Medulla oblongata (tissue), 1 donor: ENCODE data around the gene PDHX.
"Not testable (repeated sequence)": the region's sequence is repeated elsewhere in the genome, so short reads cannot be mapped to it uniquely, and the experiment has no call there.

Experiments used
- DNase-seq: peaks from one replicate; pipeline ENCODE4 v3.0.0-alpha.2; 2015; ENCODE audit errors: extremely low spot score

Gene PDHX

GRCh38 chr11:35015621-35016387 is 99.4 kb downstream of the PDHX start:
- no peak for DNase-seq

- DNase-seq = no peak
Measured at GRCh38 chr11:35016916-35017315, 100.5 kb downstream of the PDHX start.

DNA sequence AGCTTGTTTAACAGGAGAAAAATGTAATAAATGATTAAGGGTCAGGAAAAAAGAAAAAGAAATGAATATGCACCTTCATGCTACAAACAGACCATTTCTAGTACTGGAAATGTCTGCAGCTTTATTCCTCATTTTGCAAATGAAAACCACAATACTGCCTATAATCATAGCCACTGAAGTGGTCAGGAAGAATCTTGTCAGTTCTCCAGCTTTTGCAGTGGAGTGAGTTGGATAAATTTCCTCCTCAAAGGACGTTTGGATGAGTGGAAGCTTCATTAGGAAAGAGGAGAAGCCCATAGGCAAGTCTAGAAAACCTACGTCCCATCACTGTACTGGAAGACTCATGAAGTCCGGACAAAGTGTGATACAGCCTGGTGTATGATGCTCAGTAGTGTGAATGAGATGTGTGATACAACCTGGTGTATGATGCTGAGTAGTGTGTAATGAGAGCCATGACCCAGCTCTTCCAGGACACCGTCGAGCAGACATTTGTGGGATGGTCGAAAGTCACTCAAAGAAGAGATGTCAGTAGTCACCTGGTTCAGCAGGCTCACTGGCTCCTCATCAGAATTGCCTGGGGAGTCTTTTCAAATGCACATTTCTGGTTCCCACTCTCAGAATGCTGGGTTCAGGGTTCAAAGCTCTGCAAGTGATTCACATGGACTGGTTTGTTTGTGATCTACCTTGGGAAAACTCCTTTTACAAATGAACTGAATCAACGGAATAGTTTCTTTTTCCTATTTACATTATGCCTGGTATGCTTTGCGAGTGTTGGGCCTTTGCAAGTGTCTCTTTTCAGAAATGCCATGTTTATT is 101.3 kb downstream of the PDHX start:
- DNase-seq = no peak

DNA sequence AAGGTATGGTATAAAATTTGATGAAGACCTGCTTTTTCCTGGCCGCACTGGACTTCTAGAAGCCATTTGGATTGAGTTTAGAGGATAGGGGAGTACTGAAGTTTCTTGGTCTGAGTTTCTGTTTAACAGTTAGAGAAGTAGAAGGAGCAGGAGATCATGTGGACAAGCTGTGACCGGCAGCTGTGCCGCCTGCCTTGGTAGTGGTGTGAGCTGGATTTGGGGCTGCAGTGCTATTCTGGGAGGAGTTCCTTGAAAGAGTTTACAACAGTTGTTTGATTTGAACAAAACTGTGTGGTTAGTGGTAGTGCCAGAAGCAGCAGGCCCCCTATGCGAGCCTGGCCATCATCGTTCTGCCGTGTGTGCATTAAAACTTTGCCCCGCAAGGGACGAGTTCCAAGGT is 105.2 kb downstream of the PDHX start:
- DNase-seq = peak; percentile 66

- not testable (repeated sequence) for DNase-seq
Measured at GRCh38 chr11:35023940-35024339, 107.5 kb downstream of the PDHX start.

GRCh38 chr11:35028007-35028406 is 111.6 kb downstream of the PDHX start:
- DNase-seq = not testable (repeated sequence)

- no peak for DNase-seq
Measured at GRCh38 chr11:35029979-35030682, 113.7 kb downstream of the PDHX start.

DNA sequence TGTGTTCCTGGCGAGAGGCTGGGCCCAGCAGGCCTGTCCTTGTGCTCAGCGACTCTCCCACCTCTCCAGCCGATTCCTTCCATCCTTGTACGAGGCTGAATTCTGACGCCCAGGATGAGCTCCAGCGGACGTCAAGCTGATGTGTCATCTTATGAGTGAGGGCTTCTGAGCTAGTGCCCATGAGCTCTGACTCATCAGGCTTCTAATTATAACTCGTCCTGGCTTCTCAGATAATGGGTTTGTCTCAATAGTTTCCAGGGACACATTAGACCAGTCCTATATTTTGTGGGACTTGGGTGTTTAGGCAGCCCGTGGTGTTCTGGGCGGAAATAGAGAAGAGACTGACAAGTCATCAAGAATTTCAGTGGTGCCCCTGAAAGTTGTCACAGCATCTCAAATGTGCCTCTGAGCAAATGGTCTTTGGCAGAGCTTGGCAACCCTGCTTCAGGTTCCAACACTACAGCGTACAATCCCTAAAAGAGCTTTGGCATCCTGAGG is 114.3 kb downstream of the PDHX start:
- DNase-seq = no peak

- no peak for DNase-seq
Measured at GRCh38 chr11:35031346-35031745, 114.9 kb downstream of the PDHX start.

GRCh38 chr11:35031867-35032266 is 115.4 kb downstream of the PDHX start:
- no peak for DNase-seq

DNA sequence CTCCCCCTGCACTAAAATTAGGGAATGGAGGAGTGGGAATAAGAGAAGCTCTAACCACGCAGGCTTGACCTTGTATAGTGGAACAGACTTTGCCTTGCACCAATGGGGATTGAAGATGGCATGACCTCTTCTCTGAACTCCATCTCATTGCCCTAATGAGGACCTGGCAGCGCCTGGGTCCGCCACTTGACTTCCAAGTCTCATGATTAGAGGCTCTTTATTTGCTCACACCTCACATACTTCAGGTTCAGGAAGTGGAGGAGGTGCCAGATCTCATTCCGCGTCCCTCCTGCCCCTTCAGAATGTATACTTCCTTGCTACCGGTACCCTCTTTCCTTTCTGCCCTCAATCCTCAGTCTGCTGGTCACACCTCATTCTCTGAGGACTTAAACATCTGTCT is 116.6 kb downstream of the PDHX start:
- no peak for DNase-seq

- no peak for DNase-seq
Measured at GRCh38 chr11:35034401-35034800, 118.0 kb downstream of the PDHX start.

DNA sequence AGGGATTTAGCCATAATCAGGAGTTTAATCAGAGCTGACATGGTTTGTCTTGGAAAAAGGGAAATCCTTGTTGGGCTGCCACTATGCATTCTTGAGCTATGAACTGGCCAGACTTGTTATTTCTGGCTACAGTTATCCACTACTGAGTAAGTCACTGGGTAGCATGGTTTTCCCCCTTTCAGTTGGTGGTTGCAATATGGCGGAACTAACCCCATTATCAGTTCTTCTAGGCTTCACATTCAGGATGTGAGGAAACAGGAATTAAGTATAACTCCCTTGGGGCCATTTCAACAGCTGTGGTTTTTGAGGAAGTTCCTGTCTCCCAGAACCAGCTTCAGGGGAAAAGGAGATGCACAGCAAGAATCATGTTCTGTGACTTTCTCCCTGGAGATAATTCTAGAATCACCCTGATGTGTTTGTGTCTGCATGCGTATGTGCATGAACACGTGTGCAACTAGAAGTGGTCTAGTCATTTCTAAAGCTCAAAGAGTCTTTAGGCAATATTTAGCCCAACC is 119.5 kb downstream of the PDHX start:
- DNase-seq = peak; percentile 44

DNA sequence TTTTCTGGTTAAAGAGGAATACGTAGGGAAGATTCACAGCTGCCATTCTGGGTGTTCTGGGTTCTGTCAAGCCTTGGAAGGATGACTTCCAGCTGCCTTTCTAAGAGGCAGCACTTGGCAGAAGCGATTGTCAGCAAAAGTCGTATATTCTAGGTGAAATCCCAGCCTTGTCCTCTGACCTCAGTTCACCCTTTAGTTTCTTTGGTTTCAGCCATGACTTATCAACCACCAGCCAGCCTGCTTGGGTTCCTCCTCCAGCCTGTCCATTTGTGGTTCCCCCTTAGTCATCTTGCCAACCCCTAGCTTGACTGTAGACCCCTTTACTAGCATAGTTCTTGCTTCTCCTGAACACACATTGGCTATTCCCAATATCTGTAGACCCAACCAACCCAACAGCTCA is 120.2 kb downstream of the PDHX start:
- no peak for DNase-seq

- DNase-seq = no peak
Measured at GRCh38 chr11:35038211-35038928, 122.0 kb downstream of the PDHX start.

GRCh38 chr11:35039076-35039475 is 122.7 kb downstream of the PDHX start:
- no peak for DNase-seq

- DNase-seq = no peak
Measured at GRCh38 chr11:35040221-35040942, 124.0 kb downstream of the PDHX start.

- DNase-seq = no peak
Measured at GRCh38 chr11:35041070-35041554, 124.7 kb downstream of the PDHX start.

DNA sequence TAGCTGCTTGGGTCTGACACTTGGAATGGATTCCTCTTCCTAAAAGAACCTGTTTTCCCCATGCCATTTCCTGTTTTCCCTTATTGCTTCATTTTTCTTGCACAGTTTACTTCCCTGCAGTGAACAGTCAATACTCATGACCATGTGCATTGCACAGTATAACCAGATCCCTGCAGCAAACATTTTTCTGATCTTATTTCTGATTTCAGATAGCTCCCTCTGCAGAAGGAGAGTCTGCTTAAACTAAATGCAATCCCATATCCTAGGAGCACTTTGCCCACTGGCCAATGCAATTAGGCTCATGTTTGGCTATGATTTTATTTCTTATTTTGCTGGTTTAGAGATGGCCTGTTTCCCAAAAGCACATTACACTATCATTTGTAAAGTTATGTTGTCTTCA is 125.8 kb downstream of the PDHX start:
- DNase-seq = no peak

DNA sequence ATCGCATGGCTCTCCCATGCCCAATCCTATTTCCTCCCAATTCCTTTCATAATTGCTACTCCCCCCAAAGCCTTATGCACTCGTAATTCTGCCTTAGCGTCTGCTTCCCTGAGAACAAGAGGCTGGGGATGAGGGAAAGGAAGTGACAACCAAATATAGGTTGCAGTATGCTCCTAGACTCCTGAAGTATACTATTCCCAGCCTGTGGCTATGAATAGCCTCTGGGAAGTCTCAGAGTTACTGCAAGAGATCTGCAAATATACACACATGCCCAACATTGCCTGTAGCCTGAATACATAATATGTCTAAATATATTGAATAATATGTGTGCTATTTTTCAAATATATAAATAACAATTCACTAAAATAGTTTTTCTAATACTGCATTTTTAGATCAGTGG is 126.5 kb downstream of the PDHX start:
- no peak for DNase-seq

DNA sequence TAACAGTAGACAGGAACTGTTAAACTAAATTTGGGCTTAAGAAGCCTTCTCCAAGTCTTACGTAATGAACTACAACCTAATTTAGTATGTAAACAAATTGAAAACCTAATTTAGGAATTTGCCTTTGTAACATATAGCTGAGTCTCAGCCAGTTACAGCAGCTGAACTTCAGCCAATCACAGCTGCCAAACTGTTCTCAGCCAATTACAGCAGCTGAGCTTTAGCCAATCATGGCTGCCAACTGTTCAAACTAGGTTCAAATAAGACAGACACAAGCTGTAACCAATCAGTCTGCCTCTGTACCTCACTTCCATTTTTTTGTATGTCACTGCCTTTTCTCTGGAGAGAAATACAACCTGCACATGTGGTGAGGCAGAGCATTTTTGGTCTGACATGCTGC is 127.5 kb downstream of the PDHX start:
- DNase-seq = no peak
